ENCODE data around the gene OR52J3.

DNA sequence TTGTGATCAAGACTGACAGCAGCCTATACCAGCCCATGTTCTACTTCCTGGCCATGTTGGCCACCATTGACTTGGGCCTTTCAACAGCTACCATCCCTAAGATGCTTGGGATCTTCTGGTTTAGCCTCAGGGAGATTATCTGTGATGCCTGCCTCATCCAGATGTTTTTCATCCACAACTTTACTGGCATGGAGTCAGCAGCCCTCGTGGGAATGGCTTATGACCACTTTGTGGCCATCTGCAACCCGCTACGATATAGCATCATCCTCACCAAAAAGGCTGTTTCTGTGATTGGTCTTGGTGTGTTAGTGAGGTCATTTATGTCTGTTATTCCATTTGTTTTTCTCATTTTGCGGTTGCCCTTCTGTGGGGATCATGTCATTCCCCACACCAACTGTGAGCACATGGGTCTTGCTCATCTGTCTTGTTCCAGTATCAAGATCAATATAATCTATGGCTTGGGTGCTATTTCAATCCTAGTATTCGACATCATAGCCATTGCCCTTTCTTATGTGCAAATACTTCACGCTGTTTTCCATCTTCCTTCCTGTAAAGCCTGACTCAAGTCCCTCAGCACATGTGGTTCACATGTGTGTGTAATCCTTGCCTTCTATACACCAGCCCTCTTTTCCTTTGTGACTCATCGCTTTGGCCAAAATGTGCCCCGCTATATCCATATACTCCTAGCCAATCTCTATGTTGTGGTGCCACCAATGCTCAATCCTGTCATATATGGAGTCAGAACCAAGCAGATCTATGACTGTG is 46.7 kb downstream of the OR52J3 start:
- TF ChIP-seq, protein P1, sequence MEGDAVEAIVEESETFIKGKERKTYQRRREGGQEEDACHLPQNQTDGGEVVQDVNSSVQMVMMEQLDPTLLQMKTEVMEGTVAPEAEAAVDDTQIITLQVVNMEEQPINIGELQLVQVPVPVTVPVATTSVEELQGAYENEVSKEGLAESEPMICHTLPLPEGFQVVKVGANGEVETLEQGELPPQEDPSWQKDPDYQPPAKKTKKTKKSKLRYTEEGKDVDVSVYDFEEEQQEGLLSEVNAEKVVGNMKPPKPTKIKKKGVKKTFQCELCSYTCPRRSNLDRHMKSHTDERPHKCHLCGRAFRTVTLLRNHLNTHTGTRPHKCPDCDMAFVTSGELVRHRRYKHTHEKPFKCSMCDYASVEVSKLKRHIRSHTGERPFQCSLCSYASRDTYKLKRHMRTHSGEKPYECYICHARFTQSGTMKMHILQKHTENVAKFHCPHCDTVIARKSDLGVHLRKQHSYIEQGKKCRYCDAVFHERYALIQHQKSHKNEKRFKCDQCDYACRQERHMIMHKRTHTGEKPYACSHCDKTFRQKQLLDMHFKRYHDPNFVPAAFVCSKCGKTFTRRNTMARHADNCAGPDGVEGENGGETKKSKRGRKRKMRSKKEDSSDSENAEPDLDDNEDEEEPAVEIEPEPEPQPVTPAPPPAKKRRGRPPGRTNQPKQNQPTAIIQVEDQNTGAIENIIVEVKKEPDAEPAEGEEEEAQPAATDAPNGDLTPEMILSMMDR (IDR thresholded peaks at IDR 0.05; ENCODE audit: low read depth, low read length, missing input control) = no peak
- TF ChIP-seq GABPA (IDR thresholded peaks at IDR 0.05 in 1 of 2, conservative IDR thresholded peaks at IDR 0.05 in 1 of 2) = no peak
